ENCODE data around the gene RABL2B.
"Not testable (repeated sequence)": the region's sequence is repeated elsewhere in the genome, so short reads cannot be mapped to it uniquely, and the experiment has no call there.

Gene RABL2B

GRCh38 chr22:50748630-50749029 lies 34.8 kb downstream of the RABL2B start:
- not testable (repeated sequence) for H3K9me3 Mint-ChIP-seq, H3K27me3 Mint-ChIP-seq, H3K4me1 Mint-ChIP-seq, H3K27ac Mint-ChIP-seq, H3K36me3 Mint-ChIP-seq, ATAC-seq, H3K4me3 Mint-ChIP-seq

GRCh38 chr22:50747521-50747920 lies 35.9 kb downstream of the RABL2B start:
- not testable (repeated sequence) for ATAC-seq, H3K36me3 Mint-ChIP-seq, H3K9me3 Mint-ChIP-seq, H3K27ac Mint-ChIP-seq, H3K4me1 Mint-ChIP-seq, H3K4me3 Mint-ChIP-seq
- H3K27me3 Mint-ChIP-seq = peaks cover 10% of the 10 kb centered on the region

DNA sequence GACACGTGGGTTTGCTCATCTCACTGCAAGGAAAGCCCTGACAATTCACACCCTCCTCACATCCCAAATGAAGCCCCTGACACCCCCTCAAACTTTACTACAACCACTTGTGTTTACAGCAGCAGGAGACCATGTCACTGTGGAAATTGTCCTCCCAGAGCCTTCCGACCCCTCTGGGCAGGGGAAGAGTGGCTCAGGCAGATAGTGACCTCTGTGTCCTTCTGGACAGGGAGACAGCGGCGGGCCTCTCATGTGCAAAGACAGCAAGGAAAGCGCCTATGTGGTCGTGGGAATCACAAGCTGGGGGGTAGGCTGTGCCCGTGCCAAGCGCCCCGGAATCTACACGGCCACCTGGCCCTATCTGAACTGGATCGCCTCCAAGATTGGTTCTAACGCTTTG lies 39.0 kb downstream of the RABL2B start:
- H3K4me1 Mint-ChIP-seq, H3K9me3 Mint-ChIP-seq, H3K4me3 Mint-ChIP-seq, H3K36me3 Mint-ChIP-seq, H3K27ac Mint-ChIP-seq, ATAC-seq: not testable (repeated sequence)
- H3K27me3 Mint-ChIP-seq = peaks cover 26% of the 10 kb centered on the region

GRCh38 chr22:50740714-50741113 lies 42.7 kb downstream of the RABL2B start:
- not testable (repeated sequence) for ATAC-seq, H3K4me3 Mint-ChIP-seq, H3K27ac Mint-ChIP-seq, H3K9me3 Mint-ChIP-seq, H3K36me3 Mint-ChIP-seq, H3K4me1 Mint-ChIP-seq
- peaks cover 61% of the 10 kb centered on the region for H3K27me3 Mint-ChIP-seq

GRCh38 chr22:50739894-50740293 lies 43.5 kb downstream of the RABL2B start:
- ATAC-seq = no peak
- Mint-ChIP-seq H3K36me3 (no peaks in the 10 kb centered on the region), H3K27ac (no peak overlapping the region), H3K9me3 (no peaks in the 10 kb centered on the region), H3K4me1 (no peaks in the 10 kb centered on the region), H3K4me3 (no peak overlapping the region), H3K27me3 (peaks cover 68% of the 10 kb centered on the region)

DNA sequence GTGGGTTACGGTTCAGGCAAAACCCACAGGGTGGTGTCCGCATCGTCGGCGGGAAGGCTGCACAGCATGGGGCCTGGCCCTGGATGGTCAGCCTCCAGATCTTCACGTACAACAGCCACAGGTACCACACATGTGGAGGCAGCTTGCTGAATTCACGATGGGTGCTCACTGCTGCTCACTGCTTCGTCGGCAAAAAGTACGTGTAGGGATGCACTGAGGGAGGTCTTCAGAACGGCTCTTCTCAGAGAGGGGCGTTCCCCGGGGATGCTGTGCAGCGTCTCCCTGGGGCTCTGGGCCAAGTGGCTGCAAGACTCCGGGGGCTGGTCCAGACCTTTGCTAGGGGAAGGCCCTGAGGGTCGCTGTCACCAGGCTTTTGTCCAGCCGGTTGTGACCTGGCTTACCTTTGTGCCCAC lies 44.2 kb downstream of the RABL2B start:
- ATAC-seq = no peak
- Mint-ChIP-seq H3K4me3 (no peak overlapping the region), H3K36me3 (no peaks in the 10 kb centered on the region), H3K9me3 (no peaks in the 10 kb centered on the region), H3K4me1 (no peaks in the 10 kb centered on the region), H3K27ac (no peak overlapping the region), H3K27me3 (peaks cover 75% of the 10 kb centered on the region)

DNA sequence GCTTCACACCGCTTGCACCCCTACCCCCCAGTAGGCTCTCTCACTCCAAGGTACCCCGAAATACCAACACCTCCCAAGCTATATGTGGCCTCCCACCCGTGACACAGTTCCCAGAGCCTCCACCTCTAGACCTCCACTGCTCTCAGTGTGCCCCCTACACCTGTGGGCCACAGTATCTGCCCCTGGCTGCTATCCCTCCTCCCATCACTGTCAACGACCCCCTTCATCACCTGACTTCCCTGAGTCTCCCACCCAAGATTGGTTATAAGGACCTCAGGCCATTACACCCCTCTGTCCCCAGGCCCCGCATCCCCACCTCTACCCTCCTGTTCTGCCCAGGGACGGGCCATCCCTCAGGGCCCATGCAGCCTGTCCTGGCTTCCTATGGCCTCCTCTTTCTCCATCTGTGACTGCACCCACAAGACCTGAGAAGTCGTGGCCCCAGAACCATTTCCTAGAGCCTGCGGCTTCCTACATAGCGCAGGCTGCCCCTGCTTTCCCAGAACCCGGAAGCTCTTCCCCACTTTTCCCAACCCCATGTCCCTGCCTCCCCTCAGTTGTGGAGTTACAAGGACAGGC lies 44.7 kb downstream of the RABL2B start:
- Mint-ChIP-seq H3K36me3 (no peaks in the 10 kb centered on the region), H3K4me1 (no peaks in the 10 kb centered on the region), H3K4me3 (no peak overlapping the region), H3K27ac (no peak overlapping the region), H3K27me3 (peaks cover 75% of the 10 kb centered on the region), H3K9me3 (no peaks in the 10 kb centered on the region)
- no peak for ATAC-seq

- H3K9me3 Mint-ChIP-seq = no peaks in the 10 kb centered on the region
- peaks cover 74% of the 10 kb centered on the region for H3K27me3 Mint-ChIP-seq
- no peak for ATAC-seq
- no peak within 1 kb of the TSS for H3K4me3 Mint-ChIP-seq
- peaks cover under 1% of the 10 kb centered on the region for H3K4me1 Mint-ChIP-seq
- no peak within 1 kb of the TSS for H3K27ac Mint-ChIP-seq
- H3K36me3 Mint-ChIP-seq = no peaks in the 10 kb centered on the region
These were observed 45.4 kb downstream of the RABL2B start, which contains the start of gene ACR for GRCh38 chr22:50737728-50738648. ACR (plus strand) TSS chr22:50738204; CDS start chr22:50738236, 32 bp downstream.

DNA sequence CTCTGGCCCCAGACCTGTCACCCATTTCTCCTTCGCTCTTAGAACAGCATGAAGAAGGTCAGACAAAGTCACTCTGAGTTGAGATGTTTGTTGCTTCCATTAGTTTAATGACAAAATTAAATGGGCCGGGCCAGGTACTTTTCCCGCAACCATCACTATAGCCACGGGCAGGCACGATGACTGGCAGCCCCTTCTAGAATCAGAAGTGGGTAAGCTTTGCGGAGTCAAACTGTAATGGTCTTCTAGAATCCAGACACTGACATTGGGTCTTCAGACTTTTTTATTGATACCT lies 47.8 kb downstream of the RABL2B start:
- Mint-ChIP-seq H3K27me3 (peaks cover 78% of the 10 kb centered on the region), H3K4me1 (peaks cover 11% of the 10 kb centered on the region), H3K4me3 (no peak overlapping the region), H3K9me3 (no peaks in the 10 kb centered on the region), H3K36me3 (no peaks in the 10 kb centered on the region), H3K27ac (no peak overlapping the region)
- no peak for ATAC-seq

DNA sequence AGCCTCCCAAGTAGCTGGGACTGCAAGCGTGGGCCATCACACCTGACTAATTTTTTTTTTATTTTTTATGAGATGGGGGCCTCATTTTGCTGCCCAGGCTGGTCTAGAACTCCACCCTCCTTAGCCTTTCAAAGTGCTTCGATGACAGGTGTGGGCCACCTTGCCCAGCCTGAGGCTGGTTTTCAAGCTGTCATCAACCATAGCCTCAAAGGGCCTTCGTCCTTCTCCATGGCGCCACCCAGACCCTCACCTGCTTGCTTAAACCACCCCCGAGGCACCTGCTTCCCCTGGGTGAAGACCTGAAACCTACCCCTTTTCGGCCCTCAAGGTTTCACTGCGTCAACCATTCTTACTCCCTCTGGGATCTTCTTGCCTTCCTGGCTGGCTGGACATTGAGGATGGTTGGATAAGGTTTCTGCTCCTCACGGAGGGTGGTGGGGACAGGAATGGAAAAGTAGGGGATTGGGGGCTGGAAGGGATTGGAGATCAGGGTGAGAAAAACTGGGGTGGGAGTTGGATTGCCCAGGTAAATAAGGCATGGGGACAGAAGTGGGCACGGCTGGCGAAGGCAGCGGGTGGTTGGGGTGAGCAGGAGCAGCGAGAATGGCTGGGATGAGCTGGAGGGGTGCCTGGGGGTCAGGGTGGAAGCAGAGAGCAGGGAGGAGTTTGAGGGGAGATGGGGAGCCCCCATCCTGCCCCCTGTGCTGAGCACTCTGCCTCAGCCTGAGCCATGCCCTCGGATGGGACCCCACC lies 48.3 kb downstream of the RABL2B start:
- Mint-ChIP-seq H3K27me3 (peaks cover 73% of the 10 kb centered on the region), H3K9me3 (no peaks in the 10 kb centered on the region), H3K4me3 (no peak overlapping the region), H3K4me1 (peaks cover 11% of the 10 kb centered on the region), H3K27ac (no peak overlapping the region), H3K36me3 (no peaks in the 10 kb centered on the region)
- no peak for ATAC-seq

- ATAC-seq = no peak
- Mint-ChIP-seq H3K9me3 (no peaks in the 10 kb centered on the region), H3K27ac (no peak overlapping the region), H3K27me3 (peaks cover 65% of the 10 kb centered on the region), H3K36me3 (no peaks in the 10 kb centered on the region), H3K4me1 (peaks cover 15% of the 10 kb centered on the region), H3K4me3 (no peak overlapping the region)
These were observed 49.1 kb downstream of the RABL2B start for GRCh38 chr22:50734343-50734771.

DNA sequence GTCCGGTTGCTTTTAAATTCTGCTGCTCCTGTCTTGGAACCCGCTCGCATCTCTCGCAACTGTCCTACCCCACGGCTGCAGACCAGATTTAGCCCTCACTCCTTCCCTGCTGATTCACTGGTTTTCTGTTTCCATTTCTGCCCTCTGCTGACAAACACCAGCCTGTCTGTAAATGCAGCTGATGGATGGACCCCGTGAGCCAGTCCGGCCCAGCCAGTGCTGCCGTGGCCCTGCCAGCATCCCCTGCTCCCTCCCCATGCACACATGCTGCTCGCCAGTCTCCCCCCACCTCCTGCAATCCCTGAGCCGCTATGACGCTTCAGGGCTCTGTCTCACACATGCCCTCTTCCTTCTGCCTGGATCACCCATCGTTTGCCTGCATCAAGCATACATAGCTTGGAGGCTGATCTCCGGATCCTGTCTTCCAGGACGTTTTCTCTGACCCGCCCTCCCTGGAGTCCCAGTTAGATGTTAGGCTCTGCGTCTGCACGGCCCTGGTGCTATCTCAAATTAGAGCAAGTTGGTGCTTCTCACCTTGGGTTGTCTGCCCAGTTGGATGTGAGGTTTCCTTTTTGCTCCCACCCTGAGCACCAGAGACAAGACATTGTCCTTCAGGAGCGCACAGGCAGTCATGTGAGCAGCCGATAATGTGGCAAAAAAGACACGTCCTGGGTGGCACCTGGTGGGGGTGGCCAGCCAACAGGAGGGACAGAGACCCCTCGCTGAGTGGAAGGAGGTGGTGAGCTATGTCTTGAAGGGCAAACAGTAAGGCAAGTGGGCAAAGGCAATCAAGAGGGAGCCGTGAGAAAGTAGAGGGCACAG lies 49.7 kb downstream of the RABL2B start:
- Mint-ChIP-seq H3K9me3 (no peaks in the 10 kb centered on the region), H3K27me3 (peaks cover 59% of the 10 kb centered on the region), H3K27ac (no peak overlapping the region), H3K4me3 (no peak overlapping the region), H3K4me1 (peaks cover 22% of the 10 kb centered on the region), H3K36me3 (no peaks in the 10 kb centered on the region)
- ATAC-seq = no peak

GRCh38 chr22:50732681-50733080 lies 50.8 kb downstream of the RABL2B start:
- Mint-ChIP-seq H3K27ac (no peak overlapping the region), H3K4me3 (no peak overlapping the region), H3K27me3 (peaks cover 50% of the 10 kb centered on the region), H3K36me3 (no peaks in the 10 kb centered on the region), H3K9me3 (no peaks in the 10 kb centered on the region), H3K4me1 (peaks cover 23% of the 10 kb centered on the region)
- ATAC-seq = no peak

DNA sequence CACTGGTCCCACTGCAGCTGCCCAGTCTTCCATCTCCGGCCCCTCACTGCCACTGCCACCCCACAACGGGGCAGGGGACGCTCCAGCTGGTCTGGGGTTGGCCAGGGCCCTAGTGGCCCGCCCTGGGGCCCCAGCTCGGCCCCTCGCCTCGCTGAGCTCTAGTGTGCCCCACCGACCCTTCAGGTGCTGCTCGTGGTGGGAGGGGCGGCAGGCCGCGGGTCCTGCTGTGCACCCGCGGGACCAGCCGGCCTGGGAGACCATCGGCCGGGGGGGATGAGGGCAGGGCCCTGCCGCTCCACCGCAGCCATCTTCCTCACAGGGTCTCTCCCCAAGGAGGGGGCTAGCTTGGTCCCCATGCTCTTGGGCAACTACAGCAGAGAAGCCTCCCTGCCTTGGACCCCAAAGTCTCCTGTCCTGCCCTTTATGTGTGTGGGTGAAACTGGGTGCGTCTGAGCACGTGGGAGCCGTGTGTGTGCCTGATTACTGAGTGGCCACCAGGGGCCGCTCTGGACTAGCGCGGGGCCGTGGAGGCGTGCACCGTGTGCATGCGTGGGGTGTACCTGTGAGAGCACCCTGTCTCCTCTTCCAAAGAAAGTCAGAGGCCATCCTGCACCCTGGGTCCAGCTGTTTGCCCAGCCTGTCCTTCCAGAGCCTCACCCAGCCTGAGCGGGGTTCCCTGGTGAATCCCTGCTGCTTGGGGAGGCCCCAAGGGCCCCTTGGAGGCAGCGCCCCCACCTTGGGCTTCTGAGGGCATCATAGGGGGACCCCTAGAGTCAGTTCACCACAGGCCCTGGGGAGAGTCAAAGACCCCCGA lies 51.4 kb downstream of the RABL2B start:
- Mint-ChIP-seq H3K4me1 (peaks cover 23% of the 10 kb centered on the region), H3K27ac (no peak overlapping the region), H3K4me3 (no peak overlapping the region), H3K27me3 (peaks cover 50% of the 10 kb centered on the region), H3K36me3 (no peaks in the 10 kb centered on the region), H3K9me3 (no peaks in the 10 kb centered on the region)
- peak; percentile 53 for ATAC-seq
